Glutamatergic neuron (in vitro differentiated cells): ENCODE data around the gene EPHB6. TPM values are rescaled to one million over a fixed set of nuclear protein-coding genes. Genes with fewer than 3 reads are reported as not detected.

ENCODE experiments used
- DNase-seq: peaks from one replicate; pipeline ENCODE4 v3.0.0; 2022
- H3K27ac Mint-ChIP-seq: one replicate; pipeline ENCODE4 v1.8.0; 2020; ENCODE audit warnings: mild to moderate bottlenecking, mixed read lengths, inconsistent platforms; ENCODE audit not compliant: unreplicated experiment
- H3K27me3 Mint-ChIP-seq: one replicate; pipeline ENCODE4 v1.8.0; 2020; ENCODE audit warnings: mild to moderate bottlenecking, moderate library complexity, mixed read lengths, inconsistent platforms; ENCODE audit not compliant: unreplicated experiment
- H3K36me3 Mint-ChIP-seq: one replicate; pipeline ENCODE4 v1.8.0; 2020; ENCODE audit warnings: mild to moderate bottlenecking, mixed read lengths, inconsistent platforms; ENCODE audit not compliant: unreplicated experiment
- H3K4me1 Mint-ChIP-seq: one replicate; pipeline ENCODE4 v1.8.0; 2020; ENCODE audit warnings: mild to moderate bottlenecking, low read depth, mixed read lengths, inconsistent platforms; ENCODE audit not compliant: unreplicated experiment
- H3K4me3 Mint-ChIP-seq: one replicate; pipeline ENCODE4 v1.8.0; 2020; ENCODE audit warnings: mild to moderate bottlenecking, mixed read lengths, inconsistent platforms; ENCODE audit not compliant: unreplicated experiment
- H3K9me3 Mint-ChIP-seq: one replicate; pipeline ENCODE4 v1.8.0; 2020; ENCODE audit warnings: mild to moderate bottlenecking, moderate library complexity, mixed read lengths, inconsistent platforms; ENCODE audit not compliant: unreplicated experiment
- total RNA-seq: library from RNA; stranded (reverse); fragmentation: NEBNext Ultra II Directional; extraction: Animal tissue kit (Norgen Biotek cat#: 25700); gene quantifications from one replicate; pipeline ENCODE4 v1.2.1, GENCODE V29; 2021; ENCODE audit not compliant: unreplicated experiment
- TF ChIP-seq, protein P1 (sequence below): fragments of 200-600 bp; sonication (generic); IDR thresholded peaks from one replicate; pipeline ENCODE4 v1.5.0; 2021; ENCODE audit not compliant: partially characterized antibody, unreplicated experiment

Gene EPHB6
- total RNA-seq, 1 donor from 2014 or later: 21.4 TPM

DNA sequence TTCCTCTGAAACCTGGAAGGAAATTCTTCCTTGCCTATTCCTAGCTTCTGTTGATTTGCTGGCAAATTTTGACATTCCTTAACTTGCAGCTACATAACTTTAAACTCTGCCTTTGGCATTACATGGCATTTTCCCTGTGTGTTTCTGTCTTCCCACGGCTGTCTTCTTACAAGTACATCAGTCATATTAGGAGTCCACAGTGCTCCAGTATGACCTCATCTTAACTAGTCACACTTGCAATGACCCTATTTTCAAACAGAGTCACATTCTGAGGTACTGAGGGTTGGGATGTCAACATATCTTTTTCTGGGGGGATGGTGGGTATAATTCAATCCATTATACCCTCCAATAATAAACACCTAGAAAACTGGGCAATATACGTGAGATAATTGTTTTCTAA, 37.4 kb upstream of the EPHB6 start:
- peaks cover 3% of the 10 kb centered on the region for H3K36me3 Mint-ChIP-seq
- peaks cover 11% of the 10 kb centered on the region for H3K4me1 Mint-ChIP-seq
- TF ChIP-seq, protein P1, sequence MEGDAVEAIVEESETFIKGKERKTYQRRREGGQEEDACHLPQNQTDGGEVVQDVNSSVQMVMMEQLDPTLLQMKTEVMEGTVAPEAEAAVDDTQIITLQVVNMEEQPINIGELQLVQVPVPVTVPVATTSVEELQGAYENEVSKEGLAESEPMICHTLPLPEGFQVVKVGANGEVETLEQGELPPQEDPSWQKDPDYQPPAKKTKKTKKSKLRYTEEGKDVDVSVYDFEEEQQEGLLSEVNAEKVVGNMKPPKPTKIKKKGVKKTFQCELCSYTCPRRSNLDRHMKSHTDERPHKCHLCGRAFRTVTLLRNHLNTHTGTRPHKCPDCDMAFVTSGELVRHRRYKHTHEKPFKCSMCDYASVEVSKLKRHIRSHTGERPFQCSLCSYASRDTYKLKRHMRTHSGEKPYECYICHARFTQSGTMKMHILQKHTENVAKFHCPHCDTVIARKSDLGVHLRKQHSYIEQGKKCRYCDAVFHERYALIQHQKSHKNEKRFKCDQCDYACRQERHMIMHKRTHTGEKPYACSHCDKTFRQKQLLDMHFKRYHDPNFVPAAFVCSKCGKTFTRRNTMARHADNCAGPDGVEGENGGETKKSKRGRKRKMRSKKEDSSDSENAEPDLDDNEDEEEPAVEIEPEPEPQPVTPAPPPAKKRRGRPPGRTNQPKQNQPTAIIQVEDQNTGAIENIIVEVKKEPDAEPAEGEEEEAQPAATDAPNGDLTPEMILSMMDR: no peak
- no peak overlapping the region for H3K4me3 Mint-ChIP-seq
- H3K27me3 Mint-ChIP-seq: no peaks in the 10 kb centered on the region
- no peak overlapping the region for H3K27ac Mint-ChIP-seq
- no peaks in the 10 kb centered on the region for H3K9me3 Mint-ChIP-seq
- DNase-seq: no peak

DNA sequence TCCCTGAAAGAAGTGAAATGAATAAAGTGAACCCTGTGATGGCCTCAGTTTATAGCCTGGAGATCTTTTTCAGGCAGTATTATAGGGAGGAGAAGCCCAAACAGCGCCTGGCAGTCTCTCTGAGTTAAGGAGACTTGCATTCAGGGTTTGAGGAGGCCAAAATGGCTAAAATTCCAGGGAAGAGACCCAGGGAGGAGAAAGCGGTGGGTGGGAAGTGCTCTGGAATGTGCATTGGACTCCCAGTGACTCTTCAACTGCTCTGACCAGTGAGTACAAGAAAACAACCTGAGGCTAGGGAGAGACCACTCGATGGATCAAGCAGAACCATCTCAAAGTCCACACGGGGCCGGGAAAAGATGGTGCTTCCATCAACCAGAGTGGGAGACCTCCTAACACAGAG, 35.3 kb upstream of the EPHB6 start:
- Mint-ChIP-seq H3K4me1 (peaks cover 5% of the 10 kb centered on the region), H3K27ac (no peak overlapping the region)

DNA sequence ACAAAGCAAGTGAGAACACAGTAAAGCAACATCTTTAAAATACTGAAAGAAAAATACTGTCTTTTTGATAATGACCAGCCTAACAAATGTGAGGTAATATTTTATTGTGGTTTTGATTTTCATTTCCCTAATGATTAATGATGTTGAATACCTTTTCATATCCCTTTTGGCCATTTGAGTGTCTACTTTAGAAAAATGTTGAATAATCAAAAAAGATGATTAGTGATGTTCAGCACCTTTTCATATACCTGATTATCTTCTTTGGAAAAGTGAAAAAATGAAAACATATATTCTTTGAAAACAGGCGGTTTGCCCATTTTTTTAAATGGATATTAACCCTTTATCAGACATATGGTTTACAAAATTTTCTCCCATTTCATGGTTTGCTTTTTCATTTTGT, 32.2 kb upstream of the EPHB6 start:
- Mint-ChIP-seq H3K4me1 (no peaks in the 10 kb centered on the region), H3K27ac (no peak overlapping the region), H3K27me3 (no peaks in the 10 kb centered on the region), H3K36me3 (peaks cover 8% of the 10 kb centered on the region), H3K9me3 (peaks cover 2% of the 10 kb centered on the region), H3K4me3 (no peak overlapping the region)
- TF ChIP-seq, protein P1: no peak
- no peak for DNase-seq

More for the DNA sequence above, 35.3 kb upstream of the EPHB6 start:
- no peaks in the 10 kb centered on the region for H3K9me3 Mint-ChIP-seq
- no peak for DNase-seq
- peaks cover 8% of the 10 kb centered on the region for H3K36me3 Mint-ChIP-seq
- no peaks in the 10 kb centered on the region for H3K27me3 Mint-ChIP-seq
- H3K4me3 Mint-ChIP-seq: no peak overlapping the region
- TF ChIP-seq, protein P1: no peak

DNA sequence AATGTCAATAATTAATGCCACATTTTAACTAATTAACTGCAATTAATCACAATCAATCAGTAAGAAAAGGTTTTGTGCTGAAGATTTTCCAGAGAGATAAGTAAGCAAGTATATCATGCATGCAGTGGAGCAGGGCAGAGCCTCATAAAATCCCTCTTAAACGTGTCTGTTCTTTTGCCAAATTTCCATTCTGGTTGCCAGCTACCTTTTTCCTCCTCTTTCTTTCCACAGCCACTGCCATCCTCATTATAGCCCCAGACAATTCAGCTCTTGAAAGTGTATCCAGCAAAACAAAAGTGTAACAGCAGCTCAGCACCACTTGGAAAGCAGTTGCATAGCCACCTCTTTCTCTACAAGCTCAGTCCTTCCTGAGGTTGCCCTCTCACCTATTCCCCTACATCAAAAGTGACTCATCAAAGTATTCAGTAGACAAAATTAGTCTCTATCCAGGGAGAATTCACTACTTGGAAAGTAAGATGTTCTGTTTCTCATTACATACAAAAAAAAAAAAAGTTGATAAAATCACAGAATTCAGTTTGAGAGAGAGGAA, 26.9 kb upstream of the EPHB6 start:
- H3K36me3 Mint-ChIP-seq: peaks cover 4% of the 10 kb centered on the region
- peaks cover 2% of the 10 kb centered on the region for H3K27me3 Mint-ChIP-seq
- H3K9me3 Mint-ChIP-seq: peaks cover 2% of the 10 kb centered on the region
- TF ChIP-seq, protein P1: no peak
- no peak overlapping the region for H3K27ac Mint-ChIP-seq
- H3K4me1 Mint-ChIP-seq: no peaks in the 10 kb centered on the region
- DNase-seq: no peak
- H3K4me3 Mint-ChIP-seq: no peak overlapping the region

DNA sequence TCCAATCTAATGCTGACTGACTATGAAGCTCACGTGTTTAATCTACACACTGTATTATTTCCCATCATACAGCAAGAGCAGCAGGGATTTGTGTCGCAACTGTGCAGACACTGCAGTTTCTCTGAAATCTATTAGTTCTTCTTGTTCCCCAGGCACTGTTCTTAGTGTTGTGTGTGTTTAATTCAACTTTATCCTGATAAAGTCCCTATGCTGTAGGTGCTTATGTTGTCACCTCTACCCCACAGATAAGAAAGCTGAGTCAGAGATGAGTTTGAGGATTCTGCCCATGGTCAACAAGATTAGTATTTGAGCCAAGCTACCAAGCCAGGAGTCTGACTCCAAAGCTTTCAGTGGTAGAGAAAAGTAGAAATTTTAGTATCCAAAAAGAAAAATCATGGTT, 22.5 kb upstream of the EPHB6 start:
- H3K27me3 Mint-ChIP-seq: peaks cover 2% of the 10 kb centered on the region
- no peaks in the 10 kb centered on the region for H3K9me3 Mint-ChIP-seq
- no peaks in the 10 kb centered on the region for H3K36me3 Mint-ChIP-seq
- H3K4me3 Mint-ChIP-seq: no peak overlapping the region
- no peaks in the 10 kb centered on the region for H3K4me1 Mint-ChIP-seq
- no peak overlapping the region for H3K27ac Mint-ChIP-seq
- TF ChIP-seq, protein P1: no peak
- DNase-seq: no peak
